NCI-H146 treated with DMSO at 0.1 percent for 48 hours (cell line): Measurements from ENCODE around the gene CYFIP1.

ENCODE experiments used
- DNase-seq: peaks from one replicate; lab custom pipeline; 2025; ENCODE audit not compliant: unreplicated experiment; lab: John Stamatoyannopoulos, UW

CYFIP1 gene

GRCh38 chr15:22891426-22892210 lies 88.5 kb downstream of the CYFIP1 start:
- no peak for DNase-seq

- no peak for DNase-seq
These were observed 89.9 kb downstream of the CYFIP1 start for GRCh38 chr15:22890296-22890695.

GRCh38 chr15:22889146-22889818 lies 90.9 kb downstream of the CYFIP1 start:
- no peak for DNase-seq

GRCh38 chr15:22888120-22888859 lies 91.9 kb downstream of the CYFIP1 start:
- DNase-seq, result no peak

- DNase-seq, result no peak
These were observed 92.8 kb downstream of the CYFIP1 start for GRCh38 chr15:22887157-22887951.

GRCh38 chr15:22885120-22885519 lies 95.0 kb downstream of the CYFIP1 start:
- DNase-seq, result no peak

- DNase-seq, result no peak
These were observed 95.8 kb downstream of the CYFIP1 start for GRCh38 chr15:22884344-22884743.

- DNase-seq, result no peak
These were observed 97.0 kb downstream of the CYFIP1 start for GRCh38 chr15:22883196-22883595.

- DNase-seq, result no peak
These were observed 98.3 kb downstream of the CYFIP1 start for GRCh38 chr15:22881739-22882440.

GRCh38 chr15:22880981-22881738 lies 99.0 kb downstream of the CYFIP1 start:
- DNase-seq, result no peak

GRCh38 chr15:22880068-22880980 lies 99.8 kb downstream of the CYFIP1 start:
- no peak for DNase-seq

- DNase-seq, result no peak
These were observed 102.1 kb downstream of the CYFIP1 start for GRCh38 chr15:22878103-22878502.

GRCh38 chr15:22877607-22878006 lies 102.6 kb downstream of the CYFIP1 start:
- no peak for DNase-seq

GRCh38 chr15:22877117-22877516 lies 103.1 kb downstream of the CYFIP1 start:
- no peak for DNase-seq

- no peak for DNase-seq
These were observed 105.2 kb downstream of the CYFIP1 start for GRCh38 chr15:22874966-22875365.

- DNase-seq, result no peak
These were observed 105.9 kb downstream of the CYFIP1 start for GRCh38 chr15:22874256-22874655.

- no peak for DNase-seq
These were observed 106.3 kb downstream of the CYFIP1 start for GRCh38 chr15:22873841-22874240.

- DNase-seq, result no peak
These were observed 107.0 kb downstream of the CYFIP1 start for GRCh38 chr15:22872936-22873701.
